ENCODE data around the gene DUSP9.

DUSP9 gene

GRCh38 chrX:153647461-153648357 is 706 bp downstream of the DUSP9 start:
- no peak for DNase-seq (ENCODE audit: low read depth, low spot score)

GRCh38 chrX:153648358-153649177 is 1.6 kb downstream of the DUSP9 start:
- no peak for DNase-seq (ENCODE audit: low read depth, low spot score)

GRCh38 chrX:153649178-153649914 is 2.3 kb downstream of the DUSP9 start:
- no peak for DNase-seq (ENCODE audit: low read depth, low spot score)

- DNase-seq (ENCODE audit: low read depth, low spot score) = no peak
These were observed 3.1 kb downstream of the DUSP9 start for GRCh38 chrX:153649915-153650782.

GRCh38 chrX:153650959-153651358 is 4.0 kb downstream of the DUSP9 start:
- no peak for DNase-seq (ENCODE audit: low read depth, low spot score)

GRCh38 chrX:153651540-153652079 is 4.6 kb downstream of the DUSP9 start:
- DNase-seq (ENCODE audit: low read depth, low spot score) = no peak

- no peak for DNase-seq (ENCODE audit: low read depth, low spot score)
These were observed 6.6 kb downstream of the DUSP9 start for GRCh38 chrX:153653556-153653955.

- DNase-seq (ENCODE audit: low read depth, low spot score) = no peak
These were observed 10.2 kb downstream of the DUSP9 start for GRCh38 chrX:153657161-153657560.

GRCh38 chrX:153659268-153659667 is 12.3 kb downstream of the DUSP9 start:
- no peak for DNase-seq (ENCODE audit: low read depth, low spot score)

- no peak for DNase-seq (ENCODE audit: low read depth, low spot score)
These were observed 15.3 kb downstream of the DUSP9 start for GRCh38 chrX:153662266-153662665.

- no peak for DNase-seq (ENCODE audit: low read depth, low spot score)
These were observed 18.8 kb downstream of the DUSP9 start for GRCh38 chrX:153665726-153666306.

GRCh38 chrX:153667281-153667955 is 20.4 kb downstream of the DUSP9 start:
- no peak for DNase-seq (ENCODE audit: low read depth, low spot score)

GRCh38 chrX:153667956-153668396 is 21.0 kb downstream of the DUSP9 start:
- DNase-seq (ENCODE audit: low read depth, low spot score) = no peak

GRCh38 chrX:153668423-153669173 is 21.6 kb downstream of the DUSP9 start:
- no peak for DNase-seq (ENCODE audit: low read depth, low spot score)

GRCh38 chrX:153669174-153669890 is 22.3 kb downstream of the DUSP9 start:
- DNase-seq (ENCODE audit: low read depth, low spot score) = no peak

GRCh38 chrX:153669901-153670731 is 23.1 kb downstream of the DUSP9 start:
- DNase-seq (ENCODE audit: low read depth, low spot score) = no peak

Data from iPS DF 19.7 (cell line).